Measurements from ENCODE around the gene DAB1.

DAB1 gene

DNA sequence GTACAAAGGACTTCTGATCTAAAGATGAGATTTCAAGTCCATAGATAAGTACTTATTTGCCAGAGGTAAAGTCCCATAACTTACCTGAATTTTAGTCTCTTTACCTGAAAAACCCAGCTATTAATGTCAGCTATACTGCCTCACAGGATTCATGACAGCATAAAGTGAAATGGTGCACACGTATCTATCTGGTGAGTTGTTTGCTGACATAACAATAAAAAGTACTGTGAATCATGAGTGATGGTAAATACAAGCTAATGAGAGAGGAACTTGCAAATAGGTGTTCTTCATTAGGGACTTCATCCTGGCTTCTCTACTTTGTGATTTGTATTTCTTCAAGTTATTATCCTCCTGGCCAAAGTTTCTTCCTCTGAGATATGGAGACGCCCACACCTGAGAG is 233.0 kb downstream of the DAB1 start:
- Histone ChIP-seq H3K36me3 (ENCODE audit: control insufficient read depth, low read length) (no peaks in the 10 kb centered on the region), H4K20me1 (ENCODE audit: control insufficient read depth, insufficient read depth, low read depth, low read length) (no peaks in the 10 kb centered on the region), H3K4me2 (ENCODE audit: low read length) (no peak overlapping the region), H3K79me2 (ENCODE audit: control insufficient read depth, low read length) (no peaks in the 10 kb centered on the region), H3K27me3 (ENCODE audit: control insufficient read depth, low read length) (no peaks in the 10 kb centered on the region), H3K9me3 (ENCODE audit: control insufficient read depth, insufficient read depth, low read length) (no peaks in the 10 kb centered on the region), H3K9me2 (replicated peaks; ENCODE audit: control insufficient read depth, low read length) (no peaks in the 10 kb centered on the region), H3K4me3 (ENCODE audit: low read length) (no peak overlapping the region), H3K4me1 (ENCODE audit: control insufficient read depth, low read length) (no peaks in the 10 kb centered on the region), H3K27ac (ENCODE audit: low read depth, low read length) (no peak overlapping the region), H3F3A (ENCODE audit: control insufficient read depth, insufficient read depth) (no peaks in the 10 kb centered on the region)
- TF ChIP-seq EZH2phosphoT487 (IDR thresholded peaks at IDR 0.05; ENCODE audit: borderline replicate concordance, low read length), result no peak

DNA sequence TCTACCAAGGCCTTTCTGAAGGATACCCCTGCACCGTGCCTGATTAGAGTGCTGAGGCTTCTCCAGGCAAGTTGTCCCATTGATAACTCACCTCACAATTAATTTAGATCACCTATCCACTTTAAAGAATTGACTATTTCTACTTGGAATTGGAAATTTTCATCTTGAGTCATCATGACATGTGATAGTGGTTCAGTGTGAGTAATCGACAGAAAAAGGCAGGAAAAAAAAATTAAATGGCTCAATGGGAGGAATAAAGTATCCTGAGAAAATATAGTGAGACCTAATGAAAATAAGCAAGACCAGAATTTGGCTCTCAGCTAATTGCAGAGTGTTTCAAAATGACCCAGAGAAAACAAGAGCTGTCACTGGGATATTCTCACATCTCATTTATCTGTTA is 235.7 kb downstream of the DAB1 start:
- Histone ChIP-seq H3K9me2 (replicated peaks; ENCODE audit: control insufficient read depth, low read length) (no peaks in the 10 kb centered on the region), H3K9me3 (ENCODE audit: control insufficient read depth, insufficient read depth, low read length) (no peaks in the 10 kb centered on the region), H3K4me3 (ENCODE audit: low read length) (no peak overlapping the region), H3K79me2 (ENCODE audit: control insufficient read depth, low read length) (no peaks in the 10 kb centered on the region), H3F3A (ENCODE audit: control insufficient read depth, insufficient read depth) (no peaks in the 10 kb centered on the region), H3K36me3 (ENCODE audit: control insufficient read depth, low read length) (no peaks in the 10 kb centered on the region), H3K4me2 (ENCODE audit: low read length) (no peak overlapping the region), H3K27me3 (ENCODE audit: control insufficient read depth, low read length) (no peaks in the 10 kb centered on the region), H3K27ac (ENCODE audit: low read depth, low read length) (no peak overlapping the region), H4K20me1 (ENCODE audit: control insufficient read depth, insufficient read depth, low read depth, low read length) (no peaks in the 10 kb centered on the region), H3K4me1 (ENCODE audit: control insufficient read depth, low read length) (no peaks in the 10 kb centered on the region)
- no peak for TF ChIP-seq EZH2phosphoT487 (IDR thresholded peaks at IDR 0.05; ENCODE audit: borderline replicate concordance, low read length)
- TF ChIP-seq, protein P1, sequence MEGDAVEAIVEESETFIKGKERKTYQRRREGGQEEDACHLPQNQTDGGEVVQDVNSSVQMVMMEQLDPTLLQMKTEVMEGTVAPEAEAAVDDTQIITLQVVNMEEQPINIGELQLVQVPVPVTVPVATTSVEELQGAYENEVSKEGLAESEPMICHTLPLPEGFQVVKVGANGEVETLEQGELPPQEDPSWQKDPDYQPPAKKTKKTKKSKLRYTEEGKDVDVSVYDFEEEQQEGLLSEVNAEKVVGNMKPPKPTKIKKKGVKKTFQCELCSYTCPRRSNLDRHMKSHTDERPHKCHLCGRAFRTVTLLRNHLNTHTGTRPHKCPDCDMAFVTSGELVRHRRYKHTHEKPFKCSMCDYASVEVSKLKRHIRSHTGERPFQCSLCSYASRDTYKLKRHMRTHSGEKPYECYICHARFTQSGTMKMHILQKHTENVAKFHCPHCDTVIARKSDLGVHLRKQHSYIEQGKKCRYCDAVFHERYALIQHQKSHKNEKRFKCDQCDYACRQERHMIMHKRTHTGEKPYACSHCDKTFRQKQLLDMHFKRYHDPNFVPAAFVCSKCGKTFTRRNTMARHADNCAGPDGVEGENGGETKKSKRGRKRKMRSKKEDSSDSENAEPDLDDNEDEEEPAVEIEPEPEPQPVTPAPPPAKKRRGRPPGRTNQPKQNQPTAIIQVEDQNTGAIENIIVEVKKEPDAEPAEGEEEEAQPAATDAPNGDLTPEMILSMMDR (IDR thresholded peaks at IDR 0.05; ENCODE audit: low read depth, low read length, poor library complexity, severe bottlenecking), result no peak

DNA sequence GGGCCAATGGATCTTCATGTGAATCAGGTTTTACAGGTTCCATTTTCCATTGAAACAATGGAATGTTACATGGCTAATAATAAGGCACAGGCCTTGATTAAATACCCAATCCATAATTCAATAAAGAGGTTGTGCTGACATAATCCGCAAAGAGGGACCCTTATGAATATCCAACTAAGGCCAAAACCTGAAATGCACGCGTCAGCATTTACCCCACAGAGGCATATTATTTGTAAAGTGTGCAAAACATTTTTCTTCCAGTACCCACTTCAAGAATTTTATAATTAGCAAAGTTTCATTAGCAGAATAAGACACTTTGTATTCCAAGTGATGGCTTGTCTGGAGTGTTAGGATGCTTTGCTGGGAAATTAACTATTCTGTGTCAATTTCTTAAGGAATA is 237.4 kb downstream of the DAB1 start:
- Histone ChIP-seq H3K4me3 (ENCODE audit: low read length) (no peak overlapping the region), H3F3A (ENCODE audit: control insufficient read depth, insufficient read depth) (no peaks in the 10 kb centered on the region), H3K9me3 (ENCODE audit: control insufficient read depth, insufficient read depth, low read length) (no peaks in the 10 kb centered on the region), H3K79me2 (ENCODE audit: control insufficient read depth, low read length) (no peaks in the 10 kb centered on the region), H3K9me2 (replicated peaks; ENCODE audit: control insufficient read depth, low read length) (no peaks in the 10 kb centered on the region), H3K36me3 (ENCODE audit: control insufficient read depth, low read length) (no peaks in the 10 kb centered on the region), H4K20me1 (ENCODE audit: control insufficient read depth, insufficient read depth, low read depth, low read length) (no peaks in the 10 kb centered on the region), H3K4me1 (ENCODE audit: control insufficient read depth, low read length) (no peaks in the 10 kb centered on the region), H3K27ac (ENCODE audit: low read depth, low read length) (no peak overlapping the region), H3K4me2 (ENCODE audit: low read length) (no peak overlapping the region), H3K27me3 (ENCODE audit: control insufficient read depth, low read length) (no peaks in the 10 kb centered on the region)
- TF ChIP-seq, protein P1 (IDR thresholded peaks at IDR 0.05; ENCODE audit: low read depth, low read length, poor library complexity, severe bottlenecking), result no peak
- no peak for TF ChIP-seq EZH2phosphoT487 (IDR thresholded peaks at IDR 0.05; ENCODE audit: borderline replicate concordance, low read length)

DNA sequence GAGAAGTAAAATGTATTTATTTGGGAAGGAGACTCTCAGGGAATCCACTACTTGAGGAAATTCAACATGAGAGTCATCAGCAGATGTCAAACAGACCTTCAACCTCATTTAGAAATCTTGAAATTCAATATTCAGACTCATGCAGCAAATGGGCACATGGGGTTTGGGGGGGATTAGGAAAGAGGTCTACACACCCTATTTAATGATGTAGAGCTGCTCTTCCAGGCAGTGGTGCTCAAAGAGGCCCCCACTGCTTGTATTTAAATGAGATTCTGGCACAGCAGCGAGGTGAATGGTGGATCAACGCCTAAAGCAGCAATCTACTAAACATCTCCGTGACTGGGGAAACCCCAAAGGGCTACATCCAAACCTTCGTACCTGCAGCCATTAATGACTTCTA is 244.9 kb downstream of the DAB1 start:
- Histone ChIP-seq H3K79me2 (ENCODE audit: control insufficient read depth, low read length) (no peaks in the 10 kb centered on the region), H3K4me3 (ENCODE audit: low read length) (no peak overlapping the region), H3K9me3 (ENCODE audit: control insufficient read depth, insufficient read depth, low read length) (no peaks in the 10 kb centered on the region), H4K20me1 (ENCODE audit: control insufficient read depth, insufficient read depth, low read depth, low read length) (no peaks in the 10 kb centered on the region), H3K9me2 (replicated peaks; ENCODE audit: control insufficient read depth, low read length) (no peaks in the 10 kb centered on the region), H3F3A (ENCODE audit: control insufficient read depth, insufficient read depth) (no peaks in the 10 kb centered on the region), H3K36me3 (ENCODE audit: control insufficient read depth, low read length) (no peaks in the 10 kb centered on the region), H3K27me3 (ENCODE audit: control insufficient read depth, low read length) (no peaks in the 10 kb centered on the region), H3K27ac (ENCODE audit: low read depth, low read length) (no peak overlapping the region), H3K4me1 (ENCODE audit: control insufficient read depth, low read length) (no peaks in the 10 kb centered on the region), H3K4me2 (ENCODE audit: low read length) (no peak overlapping the region)
- no peak for TF ChIP-seq EZH2phosphoT487 (IDR thresholded peaks at IDR 0.05; ENCODE audit: borderline replicate concordance, low read length)
- TF ChIP-seq, protein P1 (IDR thresholded peaks at IDR 0.05; ENCODE audit: low read depth, low read length, poor library complexity, severe bottlenecking), result no peak

Data from DOHH2 (cell line).